ENCODE measurements around the gene TMEM125.

GRCh38 chr1:43272161-43272560 lies 2.4 kb downstream of the TMEM125 start:
- TF ChIP-seq POLR2A (IDR thresholded peaks at IDR 0.05) = no peak
- TF ChIP-seq POLR2AphosphoS5 (IDR thresholded peaks at IDR 0.05) = no peak

All from prostate gland (tissue), 1 donor.